NAMALWA (cell line): ENCODE measurements around the gene FXYD5.
A peak's percentile ranks its signal among the peaks of the same experiment; 100 is the strongest.
"Not testable (repeated sequence)": the region's sequence is repeated elsewhere in the genome, so short reads cannot be mapped to it uniquely, and the experiment has no call there.

Experiments used
- DNase-seq: peaks from one replicate; pipeline ENCODE4 v3.0.0-alpha.2; 2015; ENCODE audit warnings: low spot score

Gene FXYD5

GRCh38 chr19:35120492-35120891, 34.0 kb upstream of the FXYD5 start:
- DNase-seq, result no peak

GRCh38 chr19:35120898-35121297, 33.6 kb upstream of the FXYD5 start:
- no peak for DNase-seq

DNA sequence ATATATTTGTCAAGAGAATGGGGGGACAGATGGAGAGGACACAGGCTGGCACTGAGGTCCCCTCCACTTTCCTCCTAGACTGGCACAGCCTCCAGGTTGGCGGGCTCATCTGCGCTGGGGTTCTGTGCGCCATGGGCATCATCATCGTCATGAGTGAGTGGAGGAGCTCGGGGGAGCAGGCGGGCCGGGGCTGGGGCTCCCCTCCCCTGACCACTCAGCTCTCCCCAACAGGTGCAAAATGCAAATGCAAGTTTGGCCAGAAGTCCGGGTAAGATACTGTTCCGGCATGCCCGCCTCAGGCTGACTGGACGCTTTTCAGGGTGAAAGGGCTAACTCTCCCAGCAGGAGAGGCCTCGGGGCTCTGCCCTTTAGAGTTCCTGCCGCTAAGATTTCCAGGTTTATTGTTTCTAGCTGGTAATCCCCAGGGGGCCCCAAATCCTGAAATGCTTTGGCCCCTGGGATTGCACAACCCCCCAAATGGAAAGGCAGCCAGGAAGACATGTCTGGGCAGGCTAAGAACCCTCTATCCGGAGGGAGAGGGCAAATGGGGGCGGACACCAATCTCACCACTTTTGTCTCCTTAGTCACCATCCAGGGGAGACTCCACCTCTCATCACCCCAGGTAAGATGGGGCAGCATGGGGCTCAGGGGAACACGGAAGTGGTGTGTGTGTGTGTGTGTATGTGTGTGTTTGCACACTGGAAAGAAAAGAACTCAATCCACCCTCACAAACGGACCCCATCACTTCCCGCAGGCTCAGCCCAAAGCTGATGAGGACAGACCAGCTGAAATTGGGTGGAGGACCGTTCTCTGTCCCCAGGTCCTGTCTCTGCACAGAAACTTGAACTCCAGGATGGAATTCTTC, 31.6 kb upstream of the FXYD5 start:
- DNase-seq, result no peak

GRCh38 chr19:35123573-35123972, 31.0 kb upstream of the FXYD5 start:
- DNase-seq, result no peak

GRCh38 chr19:35124098-35125060, 30.2 kb upstream of the FXYD5 start:
- peak; percentile 83 for DNase-seq

DNA sequence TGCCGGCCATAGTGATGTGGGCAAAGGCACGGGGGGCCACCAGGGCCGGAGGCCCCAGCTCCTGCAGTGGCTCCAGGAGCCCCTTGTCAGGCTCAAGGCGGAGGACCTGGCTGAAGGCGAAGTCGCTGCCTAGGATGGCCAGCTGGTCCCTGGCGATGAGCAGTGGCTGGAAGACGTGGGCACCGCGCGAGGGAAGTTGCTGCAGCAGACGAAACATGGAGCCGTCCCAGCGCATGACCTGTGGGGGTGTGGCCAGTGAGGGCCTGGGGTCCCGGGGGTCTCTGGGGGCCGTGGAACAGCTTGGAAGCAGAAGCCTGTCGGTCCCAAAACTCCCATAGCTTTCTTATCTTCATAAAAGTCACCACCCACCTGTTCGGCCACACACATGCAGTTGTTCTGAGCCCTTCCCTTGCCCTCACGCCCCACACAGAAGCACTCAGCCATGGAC, 29.2 kb upstream of the FXYD5 start:
- DNase-seq, result no peak

DNA sequence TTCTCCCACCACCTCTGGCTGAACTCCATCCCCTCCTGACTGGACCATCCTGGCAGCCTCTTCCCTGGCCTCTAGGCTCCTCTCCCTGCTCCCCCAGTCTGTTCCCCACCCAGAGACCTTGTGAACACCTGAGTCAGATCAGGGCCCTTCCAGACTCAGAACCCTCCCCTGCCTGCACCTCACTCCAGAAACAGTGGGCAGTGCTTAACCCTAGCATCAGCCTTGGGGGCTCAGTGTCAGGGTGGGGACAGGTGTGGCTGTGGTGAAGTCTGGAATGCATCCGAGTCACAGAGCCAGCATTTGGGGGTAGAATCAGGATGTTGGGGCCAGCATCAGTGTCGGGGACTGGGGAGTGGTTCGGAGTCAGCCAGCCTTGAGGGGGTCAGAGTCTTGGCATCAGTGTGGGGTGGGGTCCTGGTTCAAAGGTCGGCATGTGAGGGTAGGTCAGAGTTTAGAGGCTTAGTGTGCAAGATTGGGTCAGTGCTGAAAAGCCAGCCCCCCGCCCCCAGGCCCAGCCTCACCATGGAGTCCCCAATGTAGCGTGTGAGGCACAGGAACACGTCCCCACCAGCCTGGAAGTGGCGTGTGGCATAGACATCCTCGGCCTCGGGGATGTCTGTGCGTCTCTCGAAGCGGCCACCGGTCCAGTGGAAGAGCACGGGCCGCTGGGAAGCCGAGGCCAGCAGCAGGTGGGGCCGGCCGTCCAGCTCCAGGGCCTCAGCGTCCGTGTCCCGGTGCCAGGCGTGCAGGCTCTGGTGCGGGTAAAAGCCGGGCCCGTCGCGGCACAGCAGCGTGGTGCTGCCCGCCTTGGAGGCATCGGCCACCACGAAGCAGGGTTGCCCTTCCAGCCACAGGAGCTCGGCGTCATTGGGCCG, 28.5 kb upstream of the FXYD5 start:
- DNase-seq, result no peak

- DNase-seq, result no peak
Measured at GRCh38 chr19:35126624-35126959, 27.9 kb upstream of the FXYD5 start.

DNA sequence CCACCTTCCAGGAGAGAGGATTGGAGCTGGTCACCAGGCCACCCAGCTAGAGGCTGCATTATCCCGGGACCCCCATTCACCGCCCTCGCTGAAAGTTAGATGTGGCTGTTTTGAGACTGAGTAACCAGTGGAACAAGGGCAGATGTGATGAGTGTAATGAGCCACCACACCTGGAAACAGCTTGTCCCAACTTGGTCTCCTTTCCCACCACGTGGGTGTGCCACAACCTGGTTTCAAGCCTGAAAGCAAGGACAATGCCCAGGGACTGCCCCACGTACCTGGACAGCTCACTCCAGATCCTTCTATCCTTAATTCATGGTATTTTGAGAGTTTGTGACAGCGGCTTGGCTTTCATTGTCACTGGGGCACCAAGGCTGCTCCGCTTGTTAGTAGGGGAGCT, 26.7 kb upstream of the FXYD5 start:
- no peak for DNase-seq

GRCh38 chr19:35128398-35129057, 26.0 kb upstream of the FXYD5 start:
- no peak for DNase-seq

DNA sequence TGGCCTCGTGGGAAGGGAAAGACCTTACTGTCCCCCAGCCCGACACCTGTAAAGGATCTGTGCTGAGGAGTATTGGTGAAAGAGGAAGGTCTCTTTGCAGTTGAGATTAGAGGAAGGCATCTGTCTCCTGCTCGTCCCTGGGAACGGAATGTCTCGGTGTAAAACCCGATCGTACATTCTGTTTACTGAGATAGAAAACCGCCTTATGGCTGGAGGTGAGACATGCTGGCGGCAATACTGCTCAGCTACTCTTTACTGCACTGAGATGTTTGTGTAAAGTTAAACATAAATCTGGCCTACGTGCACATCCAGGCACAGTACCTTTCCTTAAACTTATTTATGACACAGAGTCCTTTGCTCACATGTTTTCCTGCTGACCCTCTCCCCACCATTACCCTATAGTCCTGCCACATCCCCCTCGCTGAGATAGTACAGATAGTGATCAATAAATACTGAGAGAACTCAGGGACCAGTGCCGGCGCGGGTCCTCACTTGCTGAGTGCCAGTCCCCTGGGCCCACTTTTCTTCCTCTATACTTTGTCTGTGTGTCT, 24.7 kb upstream of the FXYD5 start:
- DNase-seq, result not testable (repeated sequence)

DNA sequence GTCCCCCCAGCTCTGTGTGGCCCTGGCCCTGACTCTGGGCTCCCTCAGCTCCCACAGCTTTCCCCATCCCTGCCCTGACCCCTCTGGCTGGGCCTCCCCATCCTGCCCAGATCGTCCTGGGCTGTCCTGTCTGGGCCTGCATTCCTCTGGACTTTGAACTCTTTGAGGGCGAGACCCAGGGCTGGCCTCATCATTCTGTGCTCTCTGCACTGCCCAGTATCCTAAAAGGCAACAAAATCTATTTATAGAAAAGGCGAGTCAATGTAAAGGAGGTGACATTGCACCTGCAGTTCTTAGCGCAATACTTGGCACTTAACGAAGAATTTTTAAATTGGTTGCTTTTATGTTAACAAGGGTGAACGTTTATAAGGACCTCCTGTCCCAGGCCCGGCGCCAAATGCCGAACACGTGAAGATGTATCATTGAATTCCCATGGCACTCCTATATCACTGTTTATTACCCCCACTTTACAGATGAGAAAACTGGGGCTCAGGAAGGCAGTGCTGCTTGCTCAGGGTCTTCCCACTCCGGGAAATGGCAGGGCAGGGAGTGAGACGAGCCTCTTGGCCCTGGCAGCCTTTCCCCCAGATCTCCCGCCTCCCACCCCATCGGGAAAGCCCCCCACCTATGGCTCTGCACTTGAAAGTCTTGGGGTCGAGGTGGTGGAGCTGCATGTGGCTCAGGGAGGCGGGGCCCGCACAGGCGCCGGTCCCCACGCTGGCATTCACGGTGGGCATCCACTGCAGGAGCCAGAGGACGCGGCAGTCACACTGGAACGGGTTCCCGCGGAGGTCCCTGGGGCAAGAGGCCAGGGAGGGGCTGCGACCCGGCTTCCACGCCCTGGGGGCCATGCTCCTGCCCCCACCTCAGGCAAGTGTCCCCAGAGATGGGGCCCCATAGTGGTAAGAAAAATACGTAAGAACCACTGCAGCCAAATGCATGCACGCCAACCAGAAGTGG, 23.5 kb upstream of the FXYD5 start:
- DNase-seq, result no peak

DNA sequence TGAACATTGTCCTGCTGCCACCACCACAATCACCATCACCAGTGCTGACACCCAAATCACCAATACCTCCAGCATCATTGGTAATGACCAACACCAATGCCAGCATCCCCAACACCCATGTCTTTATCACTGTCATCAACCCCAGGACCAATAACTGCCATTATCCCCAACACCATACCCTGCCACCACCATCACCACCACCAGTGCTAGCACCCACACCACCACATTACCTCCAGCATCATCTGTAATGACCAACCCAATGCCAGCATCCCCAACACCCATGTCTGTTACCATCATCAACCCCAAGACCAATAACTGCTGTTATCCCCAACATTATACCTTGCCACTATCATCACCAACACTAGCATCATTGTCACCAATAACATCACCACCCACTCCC, 22.3 kb upstream of the FXYD5 start:
- no peak for DNase-seq

- no peak for DNase-seq
Measured at GRCh38 chr19:35133826-35134225, 20.7 kb upstream of the FXYD5 start.

GRCh38 chr19:35134601-35135242, 19.8 kb upstream of the FXYD5 start, which contains the start of gene LGI4:
TSS of gene LGI4 (minus strand) at chr19:35135059. CDS start at chr19:35134680, 379 bp downstream.
- DNase-seq, result no peak

DNA sequence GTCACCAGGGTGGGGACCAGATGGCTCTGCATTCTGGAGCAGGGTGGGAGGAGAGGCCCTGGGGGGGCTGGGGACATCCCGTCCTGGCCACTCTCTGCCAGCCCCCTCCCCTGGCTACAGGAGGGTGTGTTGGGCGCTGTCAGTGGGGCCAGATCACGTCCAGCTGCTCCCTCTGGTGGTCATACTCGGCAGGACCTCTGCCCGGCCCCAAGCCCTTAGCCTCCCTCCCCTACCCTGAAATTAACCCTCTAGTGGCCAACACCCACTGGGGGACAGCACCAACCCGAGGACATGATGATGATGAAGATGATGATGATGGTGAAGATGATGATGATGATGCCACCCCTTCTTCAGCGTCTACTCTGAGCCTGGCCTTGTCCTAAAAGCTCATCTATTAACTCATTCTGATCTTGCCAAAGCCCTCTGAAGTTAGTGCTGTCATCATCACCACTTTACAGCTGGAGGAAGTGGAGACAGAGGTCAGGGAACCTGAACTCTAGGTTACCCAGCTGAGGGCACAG, 19.1 kb upstream of the FXYD5 start:
- DNase-seq, result peak; percentile 82

DNA sequence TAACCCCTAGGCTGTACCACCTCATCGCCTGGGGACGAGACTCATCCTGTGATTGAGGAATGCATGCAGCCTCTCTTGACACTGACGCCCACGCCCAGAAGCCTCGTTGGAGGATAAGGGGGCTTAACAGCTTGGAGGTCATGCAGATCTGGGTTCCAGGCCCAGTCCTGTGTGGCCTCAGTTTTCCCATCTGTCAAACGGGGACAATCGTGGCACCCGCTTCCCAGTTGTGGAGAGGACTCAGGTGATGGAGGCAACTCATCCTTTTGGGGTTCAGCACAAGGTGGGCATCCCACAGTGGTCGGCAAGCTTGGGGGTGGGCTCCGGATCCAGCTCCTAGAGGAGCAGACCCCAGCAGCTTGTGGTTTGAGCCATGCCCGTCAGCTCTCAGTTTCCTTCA, 18.3 kb upstream of the FXYD5 start:
- DNase-seq, result no peak

GRCh38 chr19:35136977-35137702, 17.4 kb upstream of the FXYD5 start:
- peak; percentile 36 for DNase-seq
